GM23338 (cell line): ENCODE measurements around the gene HSDL1. TPM values are rescaled to one million over a fixed set of nuclear protein-coding genes. Genes with fewer than 3 reads are reported as not detected.
A peak's percentile ranks its signal among the peaks of the same experiment; 100 is the strongest.

ENCODE experiments used
- ATAC-seq: fragments of 200-7000 bp; cut with Tn5 transposase; 3 replicates; pipeline ENCODE4 v1.9.1; 2020
- DNase-seq: peaks from one replicate; pipeline ENCODE4 v3.0.0-alpha.2; 2015; ENCODE audit warnings: low spot score
- H2AFZ ChIP-seq: fragments of 200-600 bp; sonication (generic); 2 replicates; pipeline ENCODE4 v1.8.0; 2016; ENCODE audit warnings: antibody characterized with exemption, mild to moderate bottlenecking, moderate library complexity
- H3F3A ChIP-seq: fragments of 200-600 bp; sonication (generic); replicated peaks from 2 replicates; pipeline ENCODE4 v1.8.0; 2017; ENCODE audit warnings: antibody characterized with exemption, mixed run types, low read depth
- H3K27ac ChIP-seq: fragments of 200-600 bp; sonication (generic); 2 replicates; pipeline ENCODE4 v1.6.1; 2016; ENCODE audit warnings: low read depth
- H3K27me3 ChIP-seq: fragments of 200-600 bp; sonication (generic); 2 replicates; pipeline ENCODE4 v1.8.0; 2016; ENCODE audit warnings: mild to moderate bottlenecking, mixed run types, moderate library complexity; ENCODE audit not compliant: insufficient read depth
- H3K36me3 ChIP-seq: fragments of 200-600 bp; sonication (generic); 2 replicates; pipeline ENCODE4 v1.8.0; 2016; ENCODE audit warnings: mild to moderate bottlenecking; ENCODE audit not compliant: insufficient read depth
- H3K4me1 ChIP-seq: fragments of 200-600 bp; sonication (generic); 2 replicates; pipeline ENCODE4 v1.8.0; 2016; ENCODE audit warnings: mild to moderate bottlenecking, moderate library complexity; ENCODE audit not compliant: insufficient read depth
- H3K4me2 ChIP-seq: fragments of 200-600 bp; sonication (generic); 2 replicates; pipeline ENCODE4 v1.7.1; 2017; ENCODE audit warnings: mixed run types
- H3K4me3 ChIP-seq: fragments of 200-600 bp; sonication (generic); 2 replicates; pipeline ENCODE4 v1.6.1; 2016; ENCODE audit warnings: mixed run types
- H3K79me2 ChIP-seq: fragments of 200-600 bp; sonication (generic); replicated peaks from 2 replicates; pipeline ENCODE4 v1.8.0; 2017; ENCODE audit warnings: mild to moderate bottlenecking; ENCODE audit not compliant: insufficient read depth
- H3K9me2 ChIP-seq: fragments of 200-600 bp; sonication (generic); 2 replicates; pipeline ENCODE4 v1.8.0; 2017; ENCODE audit not compliant: insufficient read depth
- H4K20me1 ChIP-seq: fragments of 200-600 bp; sonication (generic); replicated peaks from 2 replicates; pipeline ENCODE4 v1.8.0; 2017; ENCODE audit warnings: mild to moderate bottlenecking; ENCODE audit not compliant: insufficient read depth
- H3K27ac Mint-ChIP-seq: 2 replicates; pipeline ENCODE4 v1.8.0; 2020; ENCODE audit warnings: inconsistent platforms, mild to moderate bottlenecking, moderate library complexity, mixed read lengths
- H3K27me3 Mint-ChIP-seq: 3 replicates; pipeline ENCODE4 v1.8.0; 2022; ENCODE audit warnings: low read depth, mild to moderate bottlenecking, moderate library complexity, mixed read lengths, inconsistent platforms; ENCODE audit not compliant: insufficient read depth, poor library complexity
- H3K36me3 Mint-ChIP-seq: 3 replicates; pipeline ENCODE4 v1.8.0; 2021; ENCODE audit warnings: low read depth, mild to moderate bottlenecking, inconsistent platforms, moderate library complexity, mixed read lengths
- H3K4me1 Mint-ChIP-seq: 3 replicates; pipeline ENCODE4 v1.8.0; 2020; ENCODE audit warnings: mild to moderate bottlenecking, inconsistent platforms, mixed read lengths
- H3K4me3 Mint-ChIP-seq: 3 replicates; pipeline ENCODE4 v1.8.0; 2021; ENCODE audit warnings: moderate library complexity, mild to moderate bottlenecking, inconsistent platforms, mixed read lengths
- H3K9me3 Mint-ChIP-seq: 3 replicates; pipeline ENCODE4 v1.8.0; 2020; ENCODE audit warnings: moderate library complexity, mild to moderate bottlenecking, inconsistent platforms, mixed read lengths
- CREB1 ChIP-seq: fragments of 250-450 bp; sonication (Bioruptor Pico); IDR thresholded peaks from 2 replicates; pipeline ENCODE4 v1.5.0; 2020; ENCODE audit warnings: low read depth, mild to moderate bottlenecking, moderate library complexity
- EZH2 ChIP-seq: fragments of 200-600 bp; sonication (generic); IDR thresholded peaks from one replicate; pipeline ENCODE4 v1.8.0; 2017; ENCODE audit warnings: antibody characterized with exemption, mild to moderate bottlenecking, low read depth; ENCODE audit not compliant: unreplicated experiment
- NANOG ChIP-seq: IDR thresholded peaks from 2 replicates; pipeline ENCODE4 v1.6.1; 2016; ENCODE audit warnings: antibody characterized with exemption, borderline replicate concordance
- POLR2AphosphoS5 ChIP-seq: IDR thresholded peaks from 2 replicates; pipeline ENCODE4 v1.6.1; 2016; ENCODE audit warnings: antibody characterized with exemption, low read depth
- ZNF114 ChIP-seq: fragments of 250-450 bp; sonication (Bioruptor Pico); IDR thresholded peaks from 2 replicates; pipeline ENCODE4 v1.5.0; 2020; ENCODE audit warnings: mild to moderate bottlenecking, moderate library complexity
- ZNF331 ChIP-seq: fragments of 250-450 bp; sonication (Bioruptor Pico); IDR thresholded peaks from 2 replicates; pipeline ENCODE4 v1.5.0; 2020; ENCODE audit warnings: low read depth, mild to moderate bottlenecking, moderate library complexity
- polyA plus RNA-seq: library from polyadenylated mRNA; unstranded; fragments of >200 nt; fragmentation: Nextera tagmentation; extraction: Ambion mirVana; gene quantifications from 2 replicates; pipeline ENCODE4 v1.2.1, GENCODE V29; 2016
- total RNA-seq: library from RNA; depleted of rRNA; stranded (reverse); fragments of >200 nt; shearing (Covaris generic); gene quantifications from 2 replicates; pipeline ENCODE4 v1.2.3, GENCODE V29; 2014
- TF ChIP-seq, protein P1 (sequence below): fragments of 250-450 bp; sonication (Bioruptor Pico); IDR thresholded peaks from 2 replicates; pipeline ENCODE4 v1.5.0; 2020; ENCODE audit warnings: mild to moderate bottlenecking, moderate library complexity
- TF ChIP-seq, protein P2 (sequence below), 2 experiments: fragments of 200-600 bp in 1 of 2; sonication (generic) in 1 of 2; conservative IDR thresholded peaks; 2 replicates each; pipeline versions ENCODE4 v1.5.1 to v1.6.1; 2016 to 2017; ENCODE audit warnings: antibody characterized with exemption in 2 of 2, low read depth in 2 of 2, mild to moderate bottlenecking in 2 of 2, moderate library complexity in 1 of 2
- TF ChIP-seq, protein P3 (sequence below): IDR thresholded peaks from 2 replicates; pipeline ENCODE4 v1.6.1; 2016; ENCODE audit warnings: antibody characterized with exemption
- TF ChIP-seq, protein P4 (sequence below): IDR thresholded peaks from one replicate; pipeline ENCODE4 v1.6.1; 2018; ENCODE audit warnings: antibody characterized with exemption; ENCODE audit not compliant: unreplicated experiment

HSDL1 gene
- total and polyA plus RNA-seq, 2 experiments from 2014 or later = 16.6 to 46.1 TPM

DNA sequence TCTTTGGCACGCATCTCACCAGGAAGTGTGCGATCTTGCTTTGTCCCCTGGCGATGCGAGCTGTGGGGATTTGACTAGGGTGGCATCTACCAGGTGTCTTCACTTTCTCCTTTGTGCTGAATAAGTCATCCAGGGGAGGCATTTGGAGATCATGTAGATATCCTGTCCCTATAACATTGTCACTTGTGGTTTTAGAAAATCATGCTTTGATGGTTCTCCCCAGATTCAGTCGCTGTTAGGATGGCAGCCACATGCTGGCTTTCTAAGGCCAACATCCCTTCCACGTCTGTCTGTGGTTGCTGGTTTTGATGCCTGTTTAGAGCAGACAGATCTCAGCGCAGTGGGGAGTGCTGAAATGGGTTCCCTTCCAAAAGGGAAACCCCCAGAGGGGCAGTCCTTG lies 48.5 kb upstream of the HSDL1 start (continued):
- TF ChIP-seq, protein P1, sequence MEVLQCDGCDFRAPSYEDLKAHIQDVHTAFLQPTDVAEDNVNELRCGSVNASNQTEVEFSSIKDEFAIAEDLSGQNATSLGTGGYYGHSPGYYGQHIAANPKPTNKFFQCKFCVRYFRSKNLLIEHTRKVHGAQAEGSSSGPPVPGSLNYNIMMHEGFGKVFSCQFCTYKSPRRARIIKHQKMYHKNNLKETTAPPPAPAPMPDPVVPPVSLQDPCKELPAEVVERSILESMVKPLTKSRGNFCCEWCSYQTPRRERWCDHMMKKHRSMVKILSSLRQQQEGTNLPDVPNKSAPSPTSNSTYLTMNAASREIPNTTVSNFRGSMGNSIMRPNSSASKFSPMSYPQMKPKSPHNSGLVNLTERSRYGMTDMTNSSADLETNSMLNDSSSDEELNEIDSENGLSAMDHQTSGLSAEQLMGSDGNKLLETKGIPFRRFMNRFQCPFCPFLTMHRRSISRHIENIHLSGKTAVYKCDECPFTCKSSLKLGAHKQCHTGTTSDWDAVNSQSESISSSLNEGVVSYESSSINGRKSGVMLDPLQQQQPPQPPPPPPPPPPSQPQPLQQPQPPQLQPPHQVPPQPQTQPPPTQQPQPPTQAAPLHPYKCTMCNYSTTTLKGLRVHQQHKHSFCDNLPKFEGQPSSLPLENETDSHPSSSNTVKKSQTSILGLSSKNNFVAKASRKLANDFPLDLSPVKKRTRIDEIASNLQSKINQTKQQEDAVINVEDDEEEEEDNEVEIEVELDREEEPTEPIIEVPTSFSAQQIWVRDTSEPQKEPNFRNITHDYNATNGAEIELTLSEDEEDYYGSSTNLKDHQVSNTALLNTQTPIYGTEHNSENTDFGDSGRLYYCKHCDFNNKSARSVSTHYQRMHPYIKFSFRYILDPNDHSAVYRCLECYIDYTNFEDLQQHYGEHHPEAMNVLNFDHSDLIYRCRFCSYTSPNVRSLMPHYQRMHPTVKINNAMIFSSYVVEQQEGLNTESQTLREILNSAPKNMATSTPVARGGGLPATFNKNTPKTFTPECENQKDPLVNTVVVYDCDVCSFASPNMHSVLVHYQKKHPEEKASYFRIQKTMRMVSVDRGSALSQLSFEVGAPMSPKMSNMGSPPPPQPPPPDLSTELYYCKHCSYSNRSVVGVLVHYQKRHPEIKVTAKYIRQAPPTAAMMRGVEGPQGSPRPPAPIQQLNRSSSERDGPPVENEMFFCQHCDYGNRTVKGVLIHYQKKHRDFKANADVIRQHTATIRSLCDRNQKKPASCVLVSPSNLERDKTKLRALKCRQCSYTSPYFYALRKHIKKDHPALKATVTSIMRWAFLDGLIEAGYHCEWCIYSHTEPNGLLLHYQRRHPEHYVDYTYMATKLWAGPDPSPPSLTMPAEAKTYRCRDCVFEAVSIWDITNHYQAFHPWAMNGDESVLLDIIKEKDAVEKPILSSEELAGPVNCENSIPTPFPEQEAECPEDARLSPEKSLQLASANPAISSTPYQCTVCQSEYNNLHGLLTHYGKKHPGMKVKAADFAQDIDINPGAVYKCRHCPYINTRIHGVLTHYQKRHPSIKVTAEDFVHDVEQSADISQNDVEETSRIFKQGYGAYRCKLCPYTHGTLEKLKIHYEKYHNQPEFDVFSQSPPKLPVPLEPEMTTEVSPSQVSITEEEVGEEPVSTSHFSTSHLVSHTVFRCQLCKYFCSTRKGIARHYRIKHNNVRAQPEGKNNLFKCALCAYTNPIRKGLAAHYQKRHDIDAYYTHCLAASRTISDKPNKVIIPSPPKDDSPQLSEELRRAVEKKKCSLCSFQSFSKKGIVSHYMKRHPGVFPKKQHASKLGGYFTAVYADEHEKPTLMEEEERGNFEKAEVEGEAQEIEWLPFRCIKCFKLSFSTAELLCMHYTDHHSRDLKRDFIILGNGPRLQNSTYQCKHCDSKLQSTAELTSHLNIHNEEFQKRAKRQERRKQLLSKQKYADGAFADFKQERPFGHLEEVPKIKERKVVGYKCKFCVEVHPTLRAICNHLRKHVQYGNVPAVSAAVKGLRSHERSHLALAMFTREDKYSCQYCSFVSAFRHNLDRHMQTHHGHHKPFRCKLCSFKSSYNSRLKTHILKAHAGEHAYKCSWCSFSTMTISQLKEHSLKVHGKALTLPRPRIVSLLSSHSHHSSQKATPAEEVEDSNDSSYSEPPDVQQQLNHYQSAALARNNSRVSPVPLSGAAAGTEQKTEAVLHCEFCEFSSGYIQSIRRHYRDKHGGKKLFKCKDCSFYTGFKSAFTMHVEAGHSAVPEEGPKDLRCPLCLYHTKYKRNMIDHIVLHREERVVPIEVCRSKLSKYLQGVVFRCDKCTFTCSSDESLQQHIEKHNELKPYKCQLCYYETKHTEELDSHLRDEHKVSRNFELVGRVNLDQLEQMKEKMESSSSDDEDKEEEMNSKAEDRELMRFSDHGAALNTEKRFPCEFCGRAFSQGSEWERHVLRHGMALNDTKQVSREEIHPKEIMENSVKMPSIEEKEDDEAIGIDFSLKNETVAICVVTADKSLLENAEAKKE (CRISPR knock-in tag) = no peak
- no peak for TF ChIP-seq EZH2
- TF ChIP-seq, protein P2, sequence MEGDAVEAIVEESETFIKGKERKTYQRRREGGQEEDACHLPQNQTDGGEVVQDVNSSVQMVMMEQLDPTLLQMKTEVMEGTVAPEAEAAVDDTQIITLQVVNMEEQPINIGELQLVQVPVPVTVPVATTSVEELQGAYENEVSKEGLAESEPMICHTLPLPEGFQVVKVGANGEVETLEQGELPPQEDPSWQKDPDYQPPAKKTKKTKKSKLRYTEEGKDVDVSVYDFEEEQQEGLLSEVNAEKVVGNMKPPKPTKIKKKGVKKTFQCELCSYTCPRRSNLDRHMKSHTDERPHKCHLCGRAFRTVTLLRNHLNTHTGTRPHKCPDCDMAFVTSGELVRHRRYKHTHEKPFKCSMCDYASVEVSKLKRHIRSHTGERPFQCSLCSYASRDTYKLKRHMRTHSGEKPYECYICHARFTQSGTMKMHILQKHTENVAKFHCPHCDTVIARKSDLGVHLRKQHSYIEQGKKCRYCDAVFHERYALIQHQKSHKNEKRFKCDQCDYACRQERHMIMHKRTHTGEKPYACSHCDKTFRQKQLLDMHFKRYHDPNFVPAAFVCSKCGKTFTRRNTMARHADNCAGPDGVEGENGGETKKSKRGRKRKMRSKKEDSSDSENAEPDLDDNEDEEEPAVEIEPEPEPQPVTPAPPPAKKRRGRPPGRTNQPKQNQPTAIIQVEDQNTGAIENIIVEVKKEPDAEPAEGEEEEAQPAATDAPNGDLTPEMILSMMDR (conservative IDR thresholded peaks at IDR 0.05; ENCODE audit: low read depth in 2 of 2) = no peak

DNA sequence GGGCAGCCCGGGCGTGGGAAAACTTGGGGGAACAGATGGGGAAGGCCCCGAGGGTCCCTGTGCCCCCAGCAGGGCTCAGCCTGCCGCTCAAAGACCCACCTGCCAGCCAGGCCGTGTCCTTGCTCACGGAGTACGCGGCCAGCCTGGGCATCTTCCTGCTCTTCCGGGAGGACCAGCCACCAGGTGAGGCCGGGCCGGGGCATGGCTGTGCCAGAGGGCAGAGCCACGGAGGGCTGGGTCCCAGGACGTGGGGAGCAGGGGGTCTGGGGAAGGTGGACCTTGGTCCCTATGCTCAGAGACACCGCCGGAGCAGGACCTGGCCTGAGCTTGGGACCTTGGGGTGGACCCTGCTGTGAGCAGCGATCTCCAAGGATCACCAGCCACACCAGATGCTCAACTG lies 46.5 kb upstream of the HSDL1 start:
- H3K36me3 ChIP-seq = no peaks in the 10 kb centered on the region
- H3K27ac ChIP-seq = no peak overlapping the region
- ATAC-seq (no peak), DNase-seq (no peak)
- H3K4me2 ChIP-seq = no peak overlapping the region
- H3K27me3 Mint-ChIP-seq = peaks cover 6% of the 10 kb centered on the region
- no peak overlapping the region for H3K4me3 ChIP-seq
- H2AFZ ChIP-seq = peak overlapping the region; percentile 56; the same call in 1 of the 2 replicates
- peaks cover 3% of the 10 kb centered on the region for H3K79me2 ChIP-seq
- H3K27ac Mint-ChIP-seq = no peak overlapping the region
- no peaks in the 10 kb centered on the region for H3K9me2 ChIP-seq
- H3K27me3 ChIP-seq = no peaks in the 10 kb centered on the region
- H3K9me3 Mint-ChIP-seq = no peaks in the 10 kb centered on the region
- no peaks in the 10 kb centered on the region for H4K20me1 ChIP-seq
- H3F3A ChIP-seq = no peaks in the 10 kb centered on the region
- H3K4me3 Mint-ChIP-seq = no peak overlapping the region
- H3K4me1 Mint-ChIP-seq = peaks cover 7% of the 10 kb centered on the region; the same call in 2 of the 3 replicates
- no peaks in the 10 kb centered on the region; the same call in 2 of the 3 replicates for H3K36me3 Mint-ChIP-seq
- no peaks in the 10 kb centered on the region for H3K4me1 ChIP-seq
- TF ChIP-seq, protein P3, sequence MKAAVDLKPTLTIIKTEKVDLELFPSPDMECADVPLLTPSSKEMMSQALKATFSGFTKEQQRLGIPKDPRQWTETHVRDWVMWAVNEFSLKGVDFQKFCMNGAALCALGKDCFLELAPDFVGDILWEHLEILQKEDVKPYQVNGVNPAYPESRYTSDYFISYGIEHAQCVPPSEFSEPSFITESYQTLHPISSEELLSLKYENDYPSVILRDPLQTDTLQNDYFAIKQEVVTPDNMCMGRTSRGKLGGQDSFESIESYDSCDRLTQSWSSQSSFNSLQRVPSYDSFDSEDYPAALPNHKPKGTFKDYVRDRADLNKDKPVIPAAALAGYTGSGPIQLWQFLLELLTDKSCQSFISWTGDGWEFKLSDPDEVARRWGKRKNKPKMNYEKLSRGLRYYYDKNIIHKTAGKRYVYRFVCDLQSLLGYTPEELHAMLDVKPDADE = no peak
- TF ChIP-seq POLR2AphosphoS5 (no peak), CREB1 (CRISPR knock-in tag) (no peak), ZNF114 (CRISPR knock-in tag) (no peak), NANOG (no peak), ZNF331 (CRISPR knock-in tag) (no peak)
- TF ChIP-seq, protein P4, sequence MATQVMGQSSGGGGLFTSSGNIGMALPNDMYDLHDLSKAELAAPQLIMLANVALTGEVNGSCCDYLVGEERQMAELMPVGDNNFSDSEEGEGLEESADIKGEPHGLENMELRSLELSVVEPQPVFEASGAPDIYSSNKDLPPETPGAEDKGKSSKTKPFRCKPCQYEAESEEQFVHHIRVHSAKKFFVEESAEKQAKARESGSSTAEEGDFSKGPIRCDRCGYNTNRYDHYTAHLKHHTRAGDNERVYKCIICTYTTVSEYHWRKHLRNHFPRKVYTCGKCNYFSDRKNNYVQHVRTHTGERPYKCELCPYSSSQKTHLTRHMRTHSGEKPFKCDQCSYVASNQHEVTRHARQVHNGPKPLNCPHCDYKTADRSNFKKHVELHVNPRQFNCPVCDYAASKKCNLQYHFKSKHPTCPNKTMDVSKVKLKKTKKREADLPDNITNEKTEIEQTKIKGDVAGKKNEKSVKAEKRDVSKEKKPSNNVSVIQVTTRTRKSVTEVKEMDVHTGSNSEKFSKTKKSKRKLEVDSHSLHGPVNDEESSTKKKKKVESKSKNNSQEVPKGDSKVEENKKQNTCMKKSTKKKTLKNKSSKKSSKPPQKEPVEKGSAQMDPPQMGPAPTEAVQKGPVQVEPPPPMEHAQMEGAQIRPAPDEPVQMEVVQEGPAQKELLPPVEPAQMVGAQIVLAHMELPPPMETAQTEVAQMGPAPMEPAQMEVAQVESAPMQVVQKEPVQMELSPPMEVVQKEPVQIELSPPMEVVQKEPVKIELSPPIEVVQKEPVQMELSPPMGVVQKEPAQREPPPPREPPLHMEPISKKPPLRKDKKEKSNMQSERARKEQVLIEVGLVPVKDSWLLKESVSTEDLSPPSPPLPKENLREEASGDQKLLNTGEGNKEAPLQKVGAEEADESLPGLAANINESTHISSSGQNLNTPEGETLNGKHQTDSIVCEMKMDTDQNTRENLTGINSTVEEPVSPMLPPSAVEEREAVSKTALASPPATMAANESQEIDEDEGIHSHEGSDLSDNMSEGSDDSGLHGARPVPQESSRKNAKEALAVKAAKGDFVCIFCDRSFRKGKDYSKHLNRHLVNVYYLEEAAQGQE = no peak
